Measurements from ENCODE around the gene PRKCB. TPM values are rescaled to one million over a fixed set of nuclear protein-coding genes. Genes with fewer than 3 reads are reported as not detected.

The PRKCB gene
- total RNA-seq, 1 donor from 2014 or later, result 0.38 TPM

GRCh38 chr16:23900480-23901177, 64.8 kb downstream of the PRKCB start:
- TF ChIP-seq, protein P1, sequence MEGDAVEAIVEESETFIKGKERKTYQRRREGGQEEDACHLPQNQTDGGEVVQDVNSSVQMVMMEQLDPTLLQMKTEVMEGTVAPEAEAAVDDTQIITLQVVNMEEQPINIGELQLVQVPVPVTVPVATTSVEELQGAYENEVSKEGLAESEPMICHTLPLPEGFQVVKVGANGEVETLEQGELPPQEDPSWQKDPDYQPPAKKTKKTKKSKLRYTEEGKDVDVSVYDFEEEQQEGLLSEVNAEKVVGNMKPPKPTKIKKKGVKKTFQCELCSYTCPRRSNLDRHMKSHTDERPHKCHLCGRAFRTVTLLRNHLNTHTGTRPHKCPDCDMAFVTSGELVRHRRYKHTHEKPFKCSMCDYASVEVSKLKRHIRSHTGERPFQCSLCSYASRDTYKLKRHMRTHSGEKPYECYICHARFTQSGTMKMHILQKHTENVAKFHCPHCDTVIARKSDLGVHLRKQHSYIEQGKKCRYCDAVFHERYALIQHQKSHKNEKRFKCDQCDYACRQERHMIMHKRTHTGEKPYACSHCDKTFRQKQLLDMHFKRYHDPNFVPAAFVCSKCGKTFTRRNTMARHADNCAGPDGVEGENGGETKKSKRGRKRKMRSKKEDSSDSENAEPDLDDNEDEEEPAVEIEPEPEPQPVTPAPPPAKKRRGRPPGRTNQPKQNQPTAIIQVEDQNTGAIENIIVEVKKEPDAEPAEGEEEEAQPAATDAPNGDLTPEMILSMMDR (IDR thresholded peaks at IDR 0.05; ENCODE audit: unreplicated experiment), result no peak
- peaks cover 8% of the 10 kb centered on the region for H3K27me3 Mint-ChIP-seq (ENCODE audit: low read depth)
- no peaks in the 10 kb centered on the region for H3K36me3 Mint-ChIP-seq
- no peak for DNase-seq (ENCODE audit: low spot score in 2 of 2, unreplicated experiment in 2 of 2)
- no peak overlapping the region for H3K4me3 Mint-ChIP-seq
- no peaks in the 10 kb centered on the region for H3K9me3 Mint-ChIP-seq
- peaks cover 35% of the 10 kb centered on the region for H3K4me1 Mint-ChIP-seq
- H3K27ac Mint-ChIP-seq, result no peak overlapping the region

DNA sequence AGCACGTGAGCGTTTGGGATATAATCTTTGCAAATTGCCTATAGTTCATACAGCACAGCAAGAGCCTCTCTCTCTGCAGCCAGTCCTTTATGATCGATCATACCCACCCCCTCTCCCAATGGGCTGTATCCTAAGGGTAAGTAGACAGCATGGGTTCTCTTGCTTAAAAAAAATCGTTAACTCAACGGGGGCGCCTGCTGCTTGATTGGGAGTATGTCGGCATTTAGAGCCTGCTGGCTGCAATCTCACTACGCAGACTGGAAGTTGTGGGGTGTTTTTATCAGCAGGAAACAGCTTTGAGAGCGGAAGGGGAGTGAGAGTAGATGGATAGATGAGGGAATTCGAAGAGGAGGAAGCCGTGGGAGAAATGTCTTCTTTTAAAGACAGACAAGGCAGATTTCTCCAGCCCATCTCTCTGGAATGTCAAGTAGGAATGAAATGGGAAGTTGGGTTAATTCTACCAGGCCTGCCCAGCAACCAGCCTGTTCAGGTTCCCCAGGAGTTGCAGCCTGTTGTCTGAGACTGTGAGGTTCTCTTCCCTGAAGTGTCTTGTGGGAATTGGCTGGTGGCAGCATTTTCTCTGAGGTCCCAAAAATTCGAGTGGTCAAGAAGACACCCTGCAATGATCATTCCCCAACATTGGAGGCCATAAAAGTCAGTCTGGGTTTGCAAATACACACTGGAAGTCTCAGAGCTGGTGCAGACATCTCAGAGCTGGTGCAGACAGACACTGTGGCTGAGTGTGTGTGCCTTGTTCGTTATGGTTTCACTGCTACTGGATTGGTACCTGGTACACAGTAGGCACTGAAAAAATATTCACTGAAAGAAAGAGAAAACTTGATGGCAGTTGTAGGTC, 65.6 kb downstream of the PRKCB start:
- Mint-ChIP-seq H3K27me3 (ENCODE audit: low read depth) (peaks cover 5% of the 10 kb centered on the region), H3K9me3 (no peaks in the 10 kb centered on the region), H3K4me3 (peak overlapping the region; percentile 18), H3K27ac (peak overlapping the region; percentile 24), H3K36me3 (no peaks in the 10 kb centered on the region), H3K4me1 (peaks cover 41% of the 10 kb centered on the region)
- TF ChIP-seq, protein P1 (IDR thresholded peaks at IDR 0.05; ENCODE audit: unreplicated experiment), result no peak
- DNase-seq (ENCODE audit: low spot score in 2 of 2, unreplicated experiment in 2 of 2), result no peak

DNA sequence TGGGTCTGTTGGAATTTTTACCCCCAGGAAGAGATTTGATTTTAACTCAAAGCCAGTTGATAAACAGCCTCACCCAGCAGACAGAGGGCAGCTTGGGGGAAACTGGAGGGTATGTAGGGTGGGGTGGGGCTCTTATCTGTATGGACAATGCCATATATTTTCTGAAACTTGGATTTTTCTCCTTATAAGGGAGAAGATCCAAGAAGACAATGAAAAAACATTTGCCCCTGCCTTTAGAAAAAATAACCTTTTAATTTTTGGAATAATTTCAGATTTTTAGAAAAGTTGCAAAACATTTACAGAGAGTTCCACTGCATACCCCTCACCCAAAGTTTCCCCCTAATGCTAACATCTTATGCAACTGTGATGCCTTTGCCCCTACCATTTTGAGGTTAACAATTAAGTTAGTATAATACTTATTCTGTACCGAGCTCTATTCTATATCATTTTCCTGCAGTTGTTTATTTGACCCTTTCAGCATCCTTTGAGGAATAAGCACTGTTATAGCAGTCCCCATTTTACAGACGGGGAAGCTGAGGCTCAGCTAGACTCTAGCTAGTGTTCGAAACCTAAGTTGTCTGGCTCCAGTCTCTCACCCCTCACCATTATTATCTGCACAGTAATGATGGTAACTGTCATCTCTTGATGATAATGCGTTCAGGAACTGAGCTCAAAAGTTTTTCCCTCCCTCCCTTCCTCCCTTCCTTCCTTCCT, 66.4 kb downstream of the PRKCB start:
- Mint-ChIP-seq H3K4me1 (peaks cover 43% of the 10 kb centered on the region), H3K4me3 (no peak overlapping the region), H3K36me3 (no peaks in the 10 kb centered on the region), H3K27ac (no peak overlapping the region), H3K9me3 (no peaks in the 10 kb centered on the region), H3K27me3 (ENCODE audit: low read depth) (peaks cover under 1% of the 10 kb centered on the region)
- TF ChIP-seq, protein P1 (IDR thresholded peaks at IDR 0.05; ENCODE audit: unreplicated experiment), result no peak
- no peak for DNase-seq (ENCODE audit: low spot score in 2 of 2, unreplicated experiment in 2 of 2)

DNA sequence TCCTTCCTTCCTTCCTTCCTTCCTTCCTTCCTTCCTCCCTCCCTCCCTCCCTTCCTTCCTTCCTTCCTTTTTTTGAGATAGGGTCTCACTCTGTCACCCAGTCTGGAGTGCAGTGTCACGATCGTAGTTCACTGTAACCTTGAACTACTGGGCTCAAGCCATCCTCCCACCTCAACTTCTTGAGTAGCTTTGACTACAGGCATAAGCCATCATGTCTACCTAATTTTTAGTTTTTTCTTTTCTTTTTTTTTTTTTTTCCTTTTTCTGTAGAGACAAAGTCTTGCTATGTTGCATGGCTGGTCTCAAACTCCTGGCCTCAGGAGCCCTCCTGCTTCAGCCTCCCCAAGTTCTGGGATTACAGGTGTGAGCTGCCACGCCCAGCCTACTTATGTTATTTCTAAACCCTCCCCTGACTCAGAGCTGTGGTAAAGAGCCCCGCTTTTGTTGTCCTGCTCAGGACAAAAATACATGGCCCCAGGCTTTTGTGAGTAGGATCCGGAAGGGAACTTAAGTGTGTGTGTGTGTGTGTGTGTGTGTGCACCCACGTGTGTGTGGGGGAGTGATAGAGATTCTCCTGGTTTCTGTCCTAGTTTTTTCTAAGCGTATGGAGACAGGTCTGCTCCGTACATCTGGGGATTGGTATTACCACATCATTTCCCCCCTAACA, 67.1 kb downstream of the PRKCB start:
- TF ChIP-seq, protein P1 (IDR thresholded peaks at IDR 0.05; ENCODE audit: unreplicated experiment), result no peak
- Mint-ChIP-seq H3K4me1 (peaks cover 45% of the 10 kb centered on the region), H3K36me3 (no peaks in the 10 kb centered on the region), H3K9me3 (no peaks in the 10 kb centered on the region), H3K27me3 (ENCODE audit: low read depth) (no peaks in the 10 kb centered on the region), H3K27ac (peak overlapping the region; percentile 73), H3K4me3 (no peak overlapping the region)
- no peak for DNase-seq (ENCODE audit: low spot score in 2 of 2, unreplicated experiment in 2 of 2)

DNA sequence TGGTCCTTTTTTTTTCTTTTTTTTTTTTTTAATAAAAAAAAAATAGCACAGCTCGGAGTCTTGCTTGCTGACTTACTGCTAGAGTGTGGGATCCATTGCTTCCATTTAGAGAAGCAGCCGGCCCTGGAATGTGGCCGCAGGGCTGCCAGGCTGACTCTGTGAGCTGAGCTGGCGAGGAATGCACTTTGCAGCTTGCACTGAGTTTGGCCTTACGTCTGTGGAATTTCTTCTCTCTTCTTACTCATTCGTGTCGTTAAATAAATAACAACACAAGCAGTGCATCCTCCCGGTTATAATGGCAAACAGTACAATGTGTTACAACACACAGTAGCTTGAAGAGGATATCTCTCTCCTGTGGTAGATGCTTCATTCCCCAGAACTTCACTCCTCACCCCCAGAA, 69.2 kb downstream of the PRKCB start:
- peak; percentile 34 to 74 for DNase-seq (ENCODE audit: low spot score in 2 of 2, unreplicated experiment in 2 of 2)
- Mint-ChIP-seq H3K36me3 (no peaks in the 10 kb centered on the region), H3K4me1 (peaks cover 49% of the 10 kb centered on the region), H3K27me3 (ENCODE audit: low read depth) (no peaks in the 10 kb centered on the region), H3K27ac (peak overlapping the region; percentile 91), H3K9me3 (no peaks in the 10 kb centered on the region), H3K4me3 (no peak overlapping the region)
- TF ChIP-seq, protein P1 (IDR thresholded peaks at IDR 0.05; ENCODE audit: unreplicated experiment), result no peak

Data from mesothelial cell of epicardium (in vitro differentiated cells).